Measurements from ENCODE around the gene TRIM10.

TRIM10 gene

DNA sequence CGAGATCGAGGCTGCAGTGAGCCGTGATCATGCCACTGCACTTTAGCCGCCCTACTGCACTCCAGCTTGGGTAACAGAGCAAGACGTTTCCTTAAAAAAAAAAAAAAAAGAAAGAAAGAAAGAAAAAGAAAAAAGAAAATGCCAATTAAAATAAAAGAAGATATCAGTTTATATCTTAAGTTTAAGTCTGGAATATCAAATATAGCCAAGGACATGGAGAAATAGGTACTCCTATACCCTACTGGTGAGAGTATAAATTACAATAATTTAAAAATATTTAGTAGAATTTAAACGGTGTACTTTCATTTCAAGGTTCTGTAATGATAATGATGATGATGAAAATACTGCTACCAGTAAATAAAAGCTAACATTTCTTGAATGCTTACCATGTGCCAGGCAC lies 44.3 kb downstream of the TRIM10 start:
- Histone ChIP-seq H3K79me2 (ENCODE audit: insufficient read depth, low read depth) (no peaks in the 10 kb centered on the region), H3K4me3 (IDR thresholded peaks at IDR 0.05; ENCODE audit: insufficient read depth, low read depth, low read length) (no peak overlapping the region), H3K36me3 (ENCODE audit: insufficient read depth) (no peaks in the 10 kb centered on the region), H3K27me3 (ENCODE audit: insufficient read depth, low read depth) (no peaks in the 10 kb centered on the region), H3K4me1 (ENCODE audit: low read depth, poor library complexity, severe bottlenecking) (peaks cover 46% of the 10 kb centered on the region), H3K9ac (no peak overlapping the region), H2AFZ (ENCODE audit: low read depth) (no peak overlapping the region), H3K4me2 (no peak overlapping the region), H3K27ac (no peak overlapping the region), H4K20me1 (ENCODE audit: insufficient read depth) (no peaks in the 10 kb centered on the region)
- TF ChIP-seq, protein P1, sequence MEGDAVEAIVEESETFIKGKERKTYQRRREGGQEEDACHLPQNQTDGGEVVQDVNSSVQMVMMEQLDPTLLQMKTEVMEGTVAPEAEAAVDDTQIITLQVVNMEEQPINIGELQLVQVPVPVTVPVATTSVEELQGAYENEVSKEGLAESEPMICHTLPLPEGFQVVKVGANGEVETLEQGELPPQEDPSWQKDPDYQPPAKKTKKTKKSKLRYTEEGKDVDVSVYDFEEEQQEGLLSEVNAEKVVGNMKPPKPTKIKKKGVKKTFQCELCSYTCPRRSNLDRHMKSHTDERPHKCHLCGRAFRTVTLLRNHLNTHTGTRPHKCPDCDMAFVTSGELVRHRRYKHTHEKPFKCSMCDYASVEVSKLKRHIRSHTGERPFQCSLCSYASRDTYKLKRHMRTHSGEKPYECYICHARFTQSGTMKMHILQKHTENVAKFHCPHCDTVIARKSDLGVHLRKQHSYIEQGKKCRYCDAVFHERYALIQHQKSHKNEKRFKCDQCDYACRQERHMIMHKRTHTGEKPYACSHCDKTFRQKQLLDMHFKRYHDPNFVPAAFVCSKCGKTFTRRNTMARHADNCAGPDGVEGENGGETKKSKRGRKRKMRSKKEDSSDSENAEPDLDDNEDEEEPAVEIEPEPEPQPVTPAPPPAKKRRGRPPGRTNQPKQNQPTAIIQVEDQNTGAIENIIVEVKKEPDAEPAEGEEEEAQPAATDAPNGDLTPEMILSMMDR (conservative IDR thresholded peaks at IDR 0.05; ENCODE audit: low read depth, low read length), result 0 out of 2 replicates have a peak, but pooled peaks have one; percentile 19

DNA sequence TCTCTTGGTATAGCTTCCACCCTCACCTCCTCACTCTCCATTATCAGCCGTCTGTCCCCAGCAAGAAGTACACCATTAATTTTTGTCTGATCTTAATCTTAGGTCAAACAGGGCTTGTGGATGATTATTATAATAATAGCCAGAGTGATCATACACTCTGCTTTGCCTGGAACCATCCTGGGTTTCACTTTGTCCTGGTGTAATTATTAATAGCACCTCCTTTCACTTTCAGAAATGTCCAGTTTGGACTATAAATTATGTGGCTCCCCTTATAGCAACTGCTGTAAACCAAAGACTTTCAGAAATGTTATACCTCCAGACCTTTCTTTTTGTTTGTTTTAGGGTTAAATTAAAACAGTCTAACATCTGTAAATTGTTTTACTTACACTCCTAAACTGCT lies 47.2 kb downstream of the TRIM10 start:
- Histone ChIP-seq H3K79me2 (ENCODE audit: insufficient read depth, low read depth) (no peaks in the 10 kb centered on the region), H3K27ac (peak overlapping the region; percentile 32; the same call in 1 of the 2 replicates), H3K27me3 (ENCODE audit: insufficient read depth, low read depth) (no peaks in the 10 kb centered on the region), H3K4me3 (IDR thresholded peaks at IDR 0.05; ENCODE audit: insufficient read depth, low read depth, low read length) (no peak overlapping the region), H3K4me1 (ENCODE audit: low read depth, poor library complexity, severe bottlenecking) (peaks cover 50% of the 10 kb centered on the region), H4K20me1 (ENCODE audit: insufficient read depth) (no peaks in the 10 kb centered on the region), H3K36me3 (ENCODE audit: insufficient read depth) (no peaks in the 10 kb centered on the region), H3K9ac (no peak overlapping the region), H2AFZ (ENCODE audit: low read depth) (no peak overlapping the region), H3K4me2 (peak overlapping the region; percentile 91)
- TF ChIP-seq, protein P1 (conservative IDR thresholded peaks at IDR 0.05; ENCODE audit: low read depth, low read length), result no peak

DNA sequence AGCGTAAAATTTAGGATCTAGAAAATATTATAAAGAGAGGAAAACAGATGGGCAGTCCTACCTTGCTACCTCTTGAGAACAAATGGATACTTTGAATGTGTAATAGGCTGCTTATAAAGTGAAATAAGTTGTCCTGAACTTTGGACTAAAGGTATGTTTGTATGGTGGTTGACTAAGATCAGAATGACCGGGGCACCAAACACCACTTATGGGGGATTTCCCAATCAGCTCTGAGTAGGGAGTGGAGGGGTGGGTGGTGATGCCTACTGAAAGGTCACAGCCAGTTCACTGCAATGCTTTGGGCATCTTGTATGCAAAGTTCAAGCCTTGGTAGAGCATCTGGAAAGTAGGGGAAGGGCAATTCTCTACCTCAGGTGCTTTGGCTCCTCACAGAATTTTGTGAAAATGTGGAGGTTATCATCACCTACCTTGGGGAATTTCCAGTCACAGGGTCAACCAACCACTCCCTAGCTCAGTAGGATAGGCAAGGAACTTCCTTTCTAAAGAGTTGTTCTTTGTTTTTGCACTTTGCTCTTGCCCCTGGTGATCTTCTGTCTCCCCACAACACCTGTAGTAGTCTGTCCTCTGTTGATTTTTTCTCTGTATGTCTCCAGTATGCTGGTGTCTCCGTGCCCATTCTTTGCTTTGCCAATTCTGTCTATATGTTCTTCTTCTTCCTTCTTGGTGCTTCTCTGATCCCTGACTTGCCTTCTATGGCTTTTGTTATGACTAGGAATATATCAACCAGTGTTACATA lies 47.8 kb downstream of the TRIM10 start, which contains the start of gene TRIM31:
TSS of gene TRIM31 (minus strand) at position 88 of the 757 bp plus-strand sequence. CDS start 285 bp downstream, outside the sequence.
- TF ChIP-seq, protein P1 (conservative IDR thresholded peaks at IDR 0.05; ENCODE audit: low read depth, low read length), result no peak
- Histone ChIP-seq H3K27ac (peak within 1 kb of the TSS; percentile 32; the same call in 1 of the 2 replicates), H3K4me2 (peak within 1 kb of the TSS; percentile 91), H3K4me1 (ENCODE audit: low read depth, poor library complexity, severe bottlenecking) (peaks cover 50% of the 10 kb centered on the region), H3K4me3 (IDR thresholded peaks at IDR 0.05; ENCODE audit: insufficient read depth, low read depth, low read length) (no peak within 1 kb of the TSS), H4K20me1 (ENCODE audit: insufficient read depth) (no peaks in the 10 kb centered on the region), H3K79me2 (ENCODE audit: insufficient read depth, low read depth) (no peaks in the 10 kb centered on the region), H3K36me3 (ENCODE audit: insufficient read depth) (no peaks in the 10 kb centered on the region), H3K9ac (no peak within 1 kb of the TSS), H2AFZ (ENCODE audit: low read depth) (no peak within 1 kb of the TSS), H3K27me3 (ENCODE audit: insufficient read depth, low read depth) (no peaks in the 10 kb centered on the region)

DNA sequence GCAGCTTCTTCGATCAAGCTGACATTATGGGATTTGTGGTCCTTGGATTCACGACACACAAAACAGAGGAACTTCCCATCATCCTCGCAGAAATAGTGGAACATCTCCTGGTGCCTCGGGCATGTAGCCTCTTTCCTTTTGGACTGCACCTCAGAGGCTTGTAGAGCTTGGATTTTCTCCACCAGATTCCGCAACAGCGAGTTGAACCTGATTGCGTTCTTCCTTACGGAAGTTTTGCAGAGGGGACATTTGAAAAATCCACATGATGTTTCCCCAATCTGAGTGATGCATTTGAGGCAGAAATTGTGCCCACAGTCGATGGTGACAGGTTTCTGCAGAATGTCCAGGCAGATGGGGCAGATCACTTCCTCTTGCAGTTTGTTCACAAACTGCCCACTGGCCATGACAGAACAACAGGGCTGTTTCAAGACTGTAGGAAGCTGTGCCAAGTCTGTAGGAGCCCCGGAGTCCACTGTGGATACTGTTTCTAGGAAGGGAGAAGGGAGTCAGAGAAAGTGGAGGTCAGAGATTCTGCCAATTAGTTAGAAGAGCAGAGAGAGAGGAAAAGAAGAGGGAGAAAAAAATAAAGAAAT lies 48.5 kb downstream of the TRIM10 start:
- Histone ChIP-seq H3K27me3 (ENCODE audit: insufficient read depth, low read depth) (no peaks in the 10 kb centered on the region), H2AFZ (ENCODE audit: low read depth) (no peak overlapping the region), H3K27ac (0 out of 2 replicates have a peak overlapping the region, but pooled peaks have one; percentile 5), H3K4me2 (peak overlapping the region; percentile 91), H3K36me3 (ENCODE audit: insufficient read depth) (no peaks in the 10 kb centered on the region), H3K4me3 (IDR thresholded peaks at IDR 0.05; ENCODE audit: insufficient read depth, low read depth, low read length) (no peak overlapping the region), H3K4me1 (ENCODE audit: low read depth, poor library complexity, severe bottlenecking) (peaks cover 54% of the 10 kb centered on the region), H4K20me1 (ENCODE audit: insufficient read depth) (no peaks in the 10 kb centered on the region), H3K79me2 (ENCODE audit: insufficient read depth, low read depth) (no peaks in the 10 kb centered on the region), H3K9ac (no peak overlapping the region)
- TF ChIP-seq, protein P1 (conservative IDR thresholded peaks at IDR 0.05; ENCODE audit: low read depth, low read length), result no peak

Measured in KMS-11 (cell line).